Measurements from ENCODE around the gene SNX4. TPM values are rescaled to one million over a fixed set of nuclear protein-coding genes. Genes with fewer than 3 reads are reported as not detected.

SNX4 gene
- total RNA-seq, 2 donors from 2014 or later, result 45.0 to 59.7 TPM

DNA sequence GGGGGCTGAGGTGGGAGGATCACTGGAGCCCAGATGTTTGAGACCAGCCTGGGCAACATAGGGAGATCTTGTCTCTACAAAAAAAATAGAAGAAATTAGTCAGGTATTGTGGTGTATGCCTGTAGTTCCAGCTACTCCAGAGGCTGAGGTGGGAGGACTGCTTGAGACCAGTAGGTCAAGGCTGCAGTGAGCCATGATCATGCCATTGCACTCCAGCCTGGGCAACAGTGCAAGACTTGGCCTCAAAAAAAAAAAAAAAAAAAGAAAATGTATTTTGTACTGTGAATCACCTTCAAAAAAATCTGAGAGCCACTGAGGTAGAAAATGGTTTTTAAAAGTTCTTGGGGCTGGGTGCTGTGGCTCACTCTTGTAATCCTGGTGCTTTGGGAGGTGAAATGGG lies 4.6 kb downstream of the SNX4 start:
- no peaks in the 10 kb centered on the region for H3K27me3 ChIP-seq
- intact Hi-C loops (cut with DNase I), result no loop called here
- no peaks in the 10 kb centered on the region for H3K36me3 ChIP-seq
- H3K9me3 ChIP-seq, result no peaks in the 10 kb centered on the region
- no peak overlapping the region for H3K27ac ChIP-seq
- TF ChIP-seq, protein P1, sequence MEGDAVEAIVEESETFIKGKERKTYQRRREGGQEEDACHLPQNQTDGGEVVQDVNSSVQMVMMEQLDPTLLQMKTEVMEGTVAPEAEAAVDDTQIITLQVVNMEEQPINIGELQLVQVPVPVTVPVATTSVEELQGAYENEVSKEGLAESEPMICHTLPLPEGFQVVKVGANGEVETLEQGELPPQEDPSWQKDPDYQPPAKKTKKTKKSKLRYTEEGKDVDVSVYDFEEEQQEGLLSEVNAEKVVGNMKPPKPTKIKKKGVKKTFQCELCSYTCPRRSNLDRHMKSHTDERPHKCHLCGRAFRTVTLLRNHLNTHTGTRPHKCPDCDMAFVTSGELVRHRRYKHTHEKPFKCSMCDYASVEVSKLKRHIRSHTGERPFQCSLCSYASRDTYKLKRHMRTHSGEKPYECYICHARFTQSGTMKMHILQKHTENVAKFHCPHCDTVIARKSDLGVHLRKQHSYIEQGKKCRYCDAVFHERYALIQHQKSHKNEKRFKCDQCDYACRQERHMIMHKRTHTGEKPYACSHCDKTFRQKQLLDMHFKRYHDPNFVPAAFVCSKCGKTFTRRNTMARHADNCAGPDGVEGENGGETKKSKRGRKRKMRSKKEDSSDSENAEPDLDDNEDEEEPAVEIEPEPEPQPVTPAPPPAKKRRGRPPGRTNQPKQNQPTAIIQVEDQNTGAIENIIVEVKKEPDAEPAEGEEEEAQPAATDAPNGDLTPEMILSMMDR (IDR thresholded peaks at IDR 0.05), result no peak
- no peak for DNase-seq
- H3K9ac ChIP-seq (ENCODE audit: low read depth in 2 of 2, low read length in 2 of 2), result no peak overlapping the region
- no peak overlapping the region for H3K4me3 ChIP-seq
- peaks cover 19% of the 10 kb centered on the region for H3K4me1 ChIP-seq

DNA sequence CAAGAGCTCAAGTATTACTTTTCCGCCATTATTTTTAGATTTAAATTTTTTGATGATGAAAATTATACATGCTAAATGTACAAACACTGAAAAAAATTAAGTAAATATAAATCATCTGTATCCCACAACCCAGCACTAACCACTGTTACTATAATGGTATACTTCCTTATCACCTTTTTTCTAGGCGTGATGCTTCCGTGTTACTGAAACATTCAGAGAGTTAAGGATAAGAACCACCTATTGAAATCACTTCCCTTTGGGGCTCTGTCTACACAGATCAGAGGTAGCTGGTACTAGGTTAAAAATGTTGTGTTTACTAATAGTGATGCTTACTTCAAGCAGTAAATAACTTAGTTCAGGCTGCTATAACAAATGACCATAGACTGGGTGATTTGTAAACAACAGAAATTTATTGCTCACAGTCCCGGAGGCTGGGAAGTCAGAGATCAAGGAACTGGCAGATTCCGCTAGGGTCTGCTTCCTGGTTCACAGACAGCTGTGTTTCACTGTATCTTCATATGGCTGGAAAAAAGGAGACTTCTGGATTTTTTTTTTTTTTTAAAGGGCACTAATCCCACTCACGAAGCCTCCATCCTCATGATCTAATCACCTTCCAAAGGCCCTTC lies 6.4 kb downstream of the SNX4 start:
- peaks cover 14% of the 10 kb centered on the region for H3K4me1 ChIP-seq
- DNase-seq, result peak; percentile 56
- H3K4me3 ChIP-seq, result no peak overlapping the region
- H3K36me3 ChIP-seq, result no peaks in the 10 kb centered on the region
- no peak overlapping the region for H3K9ac ChIP-seq (ENCODE audit: low read depth in 2 of 2, low read length in 2 of 2)
- TF ChIP-seq, protein P1 (IDR thresholded peaks at IDR 0.05), result no peak
- intact Hi-C loops (cut with DNase I), result no loop called here
- H3K27ac ChIP-seq, result peak overlapping the region; percentile 25
- H3K27me3 ChIP-seq, result no peaks in the 10 kb centered on the region
- H3K9me3 ChIP-seq, result no peaks in the 10 kb centered on the region

DNA sequence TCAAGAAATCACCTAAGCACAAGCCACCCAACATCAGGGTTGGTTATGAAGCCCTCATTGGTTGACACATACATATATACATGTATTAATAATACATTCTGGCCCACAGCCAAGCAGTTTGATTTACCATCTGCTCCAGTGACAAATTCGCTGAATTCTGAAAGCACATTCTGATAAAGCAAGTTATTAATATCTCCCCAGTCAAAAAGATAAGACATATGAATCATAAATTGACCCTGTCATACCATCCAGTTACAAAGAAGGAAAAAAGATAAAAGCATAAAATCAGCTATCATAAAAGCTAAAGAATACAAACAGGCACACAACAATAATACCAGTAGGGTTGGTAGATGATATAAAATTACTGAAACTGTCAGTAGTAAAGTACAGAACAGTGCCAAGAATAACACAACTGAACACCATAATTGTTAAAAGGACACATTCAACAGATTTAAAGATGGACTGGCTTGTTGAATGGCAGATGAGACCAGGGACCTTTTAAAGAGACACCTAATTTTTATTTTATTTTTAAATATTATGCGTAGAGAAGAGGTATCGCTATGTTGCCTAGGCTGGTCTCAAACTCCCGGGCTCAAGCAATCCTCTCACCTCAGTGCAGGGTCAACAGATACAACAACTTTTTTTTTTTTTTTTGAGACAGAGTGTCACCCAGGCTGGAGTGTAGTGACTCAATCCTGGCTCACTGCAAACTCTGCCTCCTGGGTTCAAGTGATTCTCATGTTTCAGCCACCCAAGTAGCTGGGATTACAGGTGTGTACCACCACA lies 7.7 kb downstream of the SNX4 start:
- TF ChIP-seq, protein P1 (IDR thresholded peaks at IDR 0.05), result no peak
- H3K27me3 ChIP-seq, result no peaks in the 10 kb centered on the region
- no peak overlapping the region for H3K4me3 ChIP-seq
- no peak overlapping the region for H3K27ac ChIP-seq
- intact Hi-C loops (cut with DNase I), result no loop called here
- H3K4me1 ChIP-seq, result peaks cover 7% of the 10 kb centered on the region
- no peaks in the 10 kb centered on the region for H3K36me3 ChIP-seq
- no peak overlapping the region for H3K9ac ChIP-seq (ENCODE audit: low read depth in 2 of 2, low read length in 2 of 2)
- no peaks in the 10 kb centered on the region for H3K9me3 ChIP-seq
- no peak for DNase-seq

DNA sequence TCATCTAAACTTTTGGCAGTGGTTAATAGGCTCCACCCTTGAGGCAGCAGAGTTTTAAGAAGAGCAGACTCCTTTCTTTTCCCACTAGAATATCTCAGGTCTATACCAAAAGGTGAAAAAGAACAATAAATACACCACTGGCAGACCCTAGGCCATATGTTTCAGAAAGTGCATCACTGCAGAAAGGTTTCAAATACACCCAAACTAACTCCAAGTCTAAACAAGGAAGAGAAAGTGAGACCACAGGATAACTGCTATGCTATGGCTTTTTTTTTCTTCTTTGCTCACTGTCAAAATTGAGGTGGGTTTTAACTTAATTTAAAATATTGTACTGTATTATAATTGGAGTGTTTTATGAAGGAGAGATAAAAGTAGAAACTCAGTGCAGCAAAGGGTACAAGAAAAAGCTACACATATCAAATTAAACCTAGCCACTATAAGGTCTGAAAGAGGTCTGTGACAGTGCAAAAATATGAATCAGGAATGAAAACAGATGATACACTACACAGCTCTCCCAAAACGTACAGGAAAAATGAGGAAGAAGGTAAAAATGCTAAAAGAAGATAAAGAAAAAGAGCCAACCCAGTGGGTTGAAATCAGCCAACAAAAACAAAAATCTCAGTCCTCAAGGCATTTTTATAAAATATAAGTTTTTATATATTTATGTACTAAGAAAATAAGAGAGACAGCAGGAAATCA lies 8.4 kb downstream of the SNX4 start:
- Histone ChIP-seq H3K27ac (no peak overlapping the region), H3K9ac (ENCODE audit: low read depth in 2 of 2, low read length in 2 of 2) (no peak overlapping the region), H3K36me3 (no peaks in the 10 kb centered on the region), H3K27me3 (no peaks in the 10 kb centered on the region), H3K4me1 (peaks cover 7% of the 10 kb centered on the region), H3K9me3 (no peaks in the 10 kb centered on the region), H3K4me3 (no peak overlapping the region)
- TF ChIP-seq, protein P1 (IDR thresholded peaks at IDR 0.05), result no peak
- intact Hi-C loops (cut with DNase I), result no loop called here
- no peak for DNase-seq

DNA sequence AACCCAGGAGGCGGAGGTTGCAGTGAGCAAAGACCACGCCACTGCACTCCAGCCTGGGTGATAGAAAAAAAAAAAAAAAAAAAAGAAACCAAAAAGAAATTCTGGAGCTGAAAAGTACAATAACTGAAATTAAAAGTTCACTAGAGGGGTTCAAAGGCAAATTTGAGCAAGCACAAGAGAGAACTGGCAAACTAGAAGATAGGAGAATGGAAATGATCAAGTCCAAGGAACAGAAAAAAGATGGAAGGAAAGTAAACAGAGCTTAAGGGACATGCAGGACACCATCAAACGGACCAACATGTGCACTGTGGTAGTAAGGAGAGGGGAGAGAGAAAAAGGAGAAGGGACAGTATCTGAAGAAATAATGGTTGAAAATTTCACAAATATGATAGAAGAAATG lies 12.9 kb downstream of the SNX4 start:
- Histone ChIP-seq H3K4me3 (no peak overlapping the region), H3K36me3 (no peaks in the 10 kb centered on the region)

More for the DNA sequence above, 12.9 kb downstream of the SNX4 start:
- intact Hi-C loops (cut with DNase I), result no loop called here
- no peak for DNase-seq
- H3K9me3 ChIP-seq, result no peaks in the 10 kb centered on the region
- H3K27ac ChIP-seq, result no peak overlapping the region
- H3K27me3 ChIP-seq, result no peaks in the 10 kb centered on the region
- H3K9ac ChIP-seq (ENCODE audit: low read depth in 2 of 2, low read length in 2 of 2), result no peak overlapping the region
- TF ChIP-seq, protein P1 (IDR thresholded peaks at IDR 0.05), result no peak
- peaks cover under 1% of the 10 kb centered on the region for H3K4me1 ChIP-seq

All from colonic mucosa (tissue), 4 donors.